HFF-Myc (cell line): ENCODE results near the gene NUBP1.
"Not testable (repeated sequence)": the region's sequence is repeated elsewhere in the genome, so short reads cannot be mapped to it uniquely, and the experiment has no call there.

Experiments used
- DNase-seq: peaks from one replicate; pipeline ENCODE4 v3.0.0-alpha.2; 2011; ENCODE audit warnings: low read depth; ENCODE audit errors: extremely low read depth
- H3K4me3 ChIP-seq: replicated peaks from 2 replicates; pipeline ENCODE4 v1.5.1; 2011; ENCODE audit warnings: low read depth, mild to moderate bottlenecking, control low read depth, low read length
- TF ChIP-seq, protein P1 (sequence below): IDR thresholded peaks from 2 replicates; pipeline ENCODE4 v1.5.1; 2012; ENCODE audit warnings: mild to moderate bottlenecking, low read depth, low read length, control low read depth; ENCODE audit errors: missing control alignments

The NUBP1 gene

DNA sequence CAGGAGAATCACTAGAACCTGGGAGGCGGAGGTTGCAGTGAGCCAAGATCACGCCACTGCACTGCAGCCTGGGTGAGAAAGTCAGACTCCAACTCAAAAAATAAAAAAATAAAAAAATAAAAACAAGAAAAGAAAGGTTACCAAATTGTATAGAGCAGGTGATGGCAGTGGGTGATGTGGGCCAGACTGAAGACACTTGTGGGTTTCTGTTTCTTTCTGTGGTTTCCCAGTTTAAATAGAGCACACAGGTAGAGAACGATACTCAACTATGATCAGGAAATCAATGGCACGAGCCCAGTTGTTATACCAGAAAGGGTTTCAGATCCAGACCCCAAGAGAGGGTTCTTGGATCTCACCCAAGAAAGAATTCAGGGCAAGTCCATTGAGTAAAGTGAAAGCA, 32.6 kb downstream of the NUBP1 start:
- DNase-seq, result no peak
- TF ChIP-seq, protein P1, sequence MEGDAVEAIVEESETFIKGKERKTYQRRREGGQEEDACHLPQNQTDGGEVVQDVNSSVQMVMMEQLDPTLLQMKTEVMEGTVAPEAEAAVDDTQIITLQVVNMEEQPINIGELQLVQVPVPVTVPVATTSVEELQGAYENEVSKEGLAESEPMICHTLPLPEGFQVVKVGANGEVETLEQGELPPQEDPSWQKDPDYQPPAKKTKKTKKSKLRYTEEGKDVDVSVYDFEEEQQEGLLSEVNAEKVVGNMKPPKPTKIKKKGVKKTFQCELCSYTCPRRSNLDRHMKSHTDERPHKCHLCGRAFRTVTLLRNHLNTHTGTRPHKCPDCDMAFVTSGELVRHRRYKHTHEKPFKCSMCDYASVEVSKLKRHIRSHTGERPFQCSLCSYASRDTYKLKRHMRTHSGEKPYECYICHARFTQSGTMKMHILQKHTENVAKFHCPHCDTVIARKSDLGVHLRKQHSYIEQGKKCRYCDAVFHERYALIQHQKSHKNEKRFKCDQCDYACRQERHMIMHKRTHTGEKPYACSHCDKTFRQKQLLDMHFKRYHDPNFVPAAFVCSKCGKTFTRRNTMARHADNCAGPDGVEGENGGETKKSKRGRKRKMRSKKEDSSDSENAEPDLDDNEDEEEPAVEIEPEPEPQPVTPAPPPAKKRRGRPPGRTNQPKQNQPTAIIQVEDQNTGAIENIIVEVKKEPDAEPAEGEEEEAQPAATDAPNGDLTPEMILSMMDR, result no peak
- no peak overlapping the region for H3K4me3 ChIP-seq

DNA sequence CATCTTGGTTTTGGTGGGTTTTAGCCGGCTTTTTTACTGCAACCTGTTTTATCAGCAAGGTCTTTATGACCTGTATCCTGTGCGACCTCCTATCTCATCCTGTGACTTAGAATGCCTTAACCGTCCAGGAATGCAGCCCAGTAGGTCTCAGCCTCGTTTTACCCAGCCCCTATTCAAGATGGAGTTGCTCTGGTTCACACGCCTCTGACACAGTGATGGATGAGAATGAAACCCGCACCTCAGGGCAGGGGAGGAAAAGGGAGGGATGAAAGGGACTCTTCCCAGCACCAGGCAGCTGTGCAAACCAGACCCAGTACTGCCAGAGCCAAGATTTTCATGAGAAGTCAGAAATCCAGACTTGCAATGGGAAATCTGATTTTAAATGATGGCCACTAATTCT, 33.3 kb downstream of the NUBP1 start:
- not testable (repeated sequence) for DNase-seq, H3K4me3 ChIP-seq

DNA sequence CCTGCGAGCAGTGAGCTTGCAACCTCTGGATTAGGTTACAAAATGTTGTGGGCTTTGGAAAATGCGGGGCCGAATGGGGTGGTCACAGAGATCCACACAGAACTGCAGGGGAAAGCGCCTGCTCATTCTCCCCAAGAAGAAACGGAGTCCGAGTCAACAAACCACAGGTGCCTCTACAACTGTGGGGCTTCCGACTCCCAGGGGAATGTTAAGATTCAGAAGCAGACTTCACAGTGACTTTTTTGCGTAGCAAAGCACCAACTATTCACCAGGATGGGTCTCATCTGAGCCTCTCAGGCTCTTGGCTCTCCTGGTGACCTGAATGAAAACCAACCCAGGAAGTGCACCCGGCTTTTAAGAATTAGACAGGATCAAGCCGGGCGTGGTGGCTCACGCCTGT, 33.7 kb downstream of the NUBP1 start:
- H3K4me3 ChIP-seq, result no peak overlapping the region
- DNase-seq, result no peak
- TF ChIP-seq, protein P1, result no peak

DNA sequence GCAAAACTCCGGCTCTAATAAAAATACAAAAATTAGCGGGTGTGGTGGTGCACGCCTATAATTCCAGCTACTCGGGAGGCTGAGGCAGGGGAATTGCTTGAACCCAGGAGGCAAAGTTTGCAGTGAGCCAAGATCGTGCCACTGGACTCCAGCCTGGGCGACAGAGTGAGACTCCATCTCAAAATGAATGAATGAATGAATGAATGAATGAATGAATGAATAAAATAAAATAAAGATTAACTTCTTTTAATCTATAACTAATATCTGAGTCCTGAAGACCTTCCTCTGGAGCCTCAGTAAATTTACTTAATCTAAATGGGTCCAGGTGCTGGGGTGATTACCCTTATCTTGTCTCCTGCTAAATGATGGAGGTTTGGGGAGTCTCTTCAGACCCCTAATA, 36.3 kb downstream of the NUBP1 start:
- not testable (repeated sequence) for H3K4me3 ChIP-seq, DNase-seq

DNA sequence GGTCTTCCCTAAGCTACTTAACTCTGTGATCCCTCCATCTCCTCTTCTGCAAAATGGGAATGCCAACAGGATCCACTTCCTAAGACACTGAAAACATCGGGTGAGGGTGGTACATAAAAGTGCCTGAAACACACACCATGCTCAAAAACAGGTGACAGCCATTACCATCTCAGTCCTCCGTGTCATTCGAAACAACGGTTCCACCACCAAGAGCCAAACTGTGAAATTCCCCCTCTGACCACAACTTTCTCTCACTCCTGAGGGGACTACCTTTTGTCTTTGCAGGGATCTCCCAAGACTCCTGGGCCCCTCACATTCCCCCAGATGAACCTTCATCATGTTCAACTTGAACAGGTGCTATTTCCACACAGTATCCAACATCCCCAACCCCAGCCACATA, 37.0 kb downstream of the NUBP1 start:
- H3K4me3 ChIP-seq, result no peak overlapping the region
- TF ChIP-seq, protein P1, result no peak
- DNase-seq, result no peak

DNA sequence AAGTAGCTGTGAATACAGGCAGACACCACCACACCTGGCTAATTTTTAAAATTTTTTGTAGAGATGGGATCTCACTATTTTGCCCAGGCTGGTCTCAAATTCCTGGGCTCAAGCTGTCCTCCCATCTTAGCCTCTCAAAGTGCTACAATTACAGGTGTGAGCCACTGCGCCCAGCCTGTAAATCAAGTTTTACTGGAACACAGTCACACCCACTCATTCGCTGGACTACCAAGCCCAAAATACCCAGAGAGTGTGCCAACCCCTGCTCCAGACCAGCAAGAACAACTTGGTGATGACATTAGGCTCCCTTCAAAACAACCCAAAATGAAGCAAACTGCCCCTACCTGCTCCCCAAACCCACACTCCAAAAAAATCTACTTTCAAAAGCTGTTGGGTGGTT, 39.0 kb downstream of the NUBP1 start:
- no peak overlapping the region for H3K4me3 ChIP-seq
- TF ChIP-seq, protein P1, result no peak
- no peak for DNase-seq

DNA sequence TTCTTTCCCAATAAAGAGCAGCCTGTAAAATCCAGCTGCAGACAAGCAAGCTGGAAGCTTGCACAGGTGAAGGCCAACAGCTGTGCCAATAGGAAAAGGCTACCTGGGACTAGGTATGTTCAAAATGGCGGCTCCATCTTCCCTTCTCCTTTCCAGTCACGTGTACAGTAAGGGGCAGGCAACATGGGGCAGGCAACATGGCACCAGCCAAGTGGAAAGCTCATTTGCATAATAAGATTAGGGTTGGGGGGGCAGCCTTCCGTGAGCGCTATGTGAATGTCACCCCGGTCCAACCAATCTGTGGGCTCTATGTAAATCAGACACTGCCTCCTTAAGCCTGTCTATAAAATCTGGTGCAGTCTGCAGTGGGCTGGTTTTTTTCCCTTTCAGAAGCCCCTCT, 43.7 kb downstream of the NUBP1 start:
- DNase-seq, result no peak
- H3K4me3 ChIP-seq, result no peak overlapping the region
- TF ChIP-seq, protein P1, result no peak

DNA sequence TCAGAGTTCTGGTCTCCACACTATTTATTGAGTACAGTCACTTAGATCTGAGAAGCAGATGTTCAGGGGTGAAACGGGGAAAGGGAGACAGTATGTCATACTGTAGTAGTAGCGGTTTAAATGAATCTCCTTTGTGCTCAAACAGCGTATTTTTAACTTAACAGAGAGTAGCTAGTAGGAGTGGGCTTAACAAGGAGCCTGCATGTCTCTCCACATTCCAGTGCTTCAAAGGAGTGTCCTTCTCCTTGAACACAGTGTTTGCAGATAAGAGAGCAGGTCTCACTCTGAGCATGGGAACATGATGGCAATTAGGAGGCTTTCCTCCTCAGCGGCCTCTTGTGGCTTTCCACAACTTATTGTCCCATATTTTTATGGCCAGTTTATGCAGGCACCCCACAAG, 45.0 kb downstream of the NUBP1 start:
- not testable (repeated sequence) for DNase-seq, H3K4me3 ChIP-seq

DNA sequence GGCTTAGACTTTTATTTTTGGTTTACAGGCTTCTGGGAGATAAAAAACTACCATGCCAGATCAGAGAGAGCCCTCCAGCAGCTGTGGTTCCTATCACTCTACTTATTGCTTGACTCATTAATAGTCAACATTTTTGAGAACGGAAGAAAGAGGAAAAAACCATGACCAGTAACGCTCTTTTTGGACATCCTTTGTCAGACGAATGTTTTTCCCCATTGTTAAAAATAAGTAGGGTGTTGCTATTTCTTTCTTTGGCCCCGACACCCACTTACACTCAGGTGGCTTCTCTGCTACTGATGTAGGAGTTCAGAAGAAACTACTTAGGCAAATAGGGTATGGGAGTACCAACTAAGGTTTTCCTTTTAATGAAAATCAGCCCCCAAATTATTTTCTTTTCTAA, 47.4 kb downstream of the NUBP1 start:
- no peak for DNase-seq
- TF ChIP-seq, protein P1, result no peak
- H3K4me3 ChIP-seq, result no peak overlapping the region
